OCI-LY7 (cell line): Measurements from ENCODE around the gene MAGI1.

Experiments used
- CTCF ChIP-seq: fragments of 200-600 bp; sonication (generic); conservative IDR thresholded peaks from 2 replicates; pipeline ENCODE4 v1.5.1; 2014; ENCODE audit warnings: mild to moderate bottlenecking, antibody characterized with exemption, low read length, moderate library complexity, mixed read lengths
- EZH2phosphoT487 ChIP-seq: fragments of 200-600 bp; sonication (generic); IDR thresholded peaks from 2 replicates; pipeline ENCODE4 v1.6.1; 2018; ENCODE audit warnings: low read depth, borderline replicate concordance, mild to moderate bottlenecking, mixed run types, antibody characterized with exemption, low read length, moderate library complexity, mixed read lengths

GRCh38 chr3:65500398-65501306 is 538.1 kb downstream of the MAGI1 start:
- TF ChIP-seq CTCF, result no peak
- TF ChIP-seq EZH2phosphoT487, result no peak
